ENCODE results near the gene CAMK1D.
A peak's percentile ranks its signal among the peaks of the same experiment; 100 is the strongest.

Gene CAMK1D

GRCh38 chr10:12518024-12518423 is 168.7 kb downstream of the CAMK1D start:
- H3K27ac ChIP-seq: no peak overlapping the region
- no peak for TF ChIP-seq CTCF (conservative IDR thresholded peaks at IDR 0.05)

- no peak for TF ChIP-seq CTCF (conservative IDR thresholded peaks at IDR 0.05)
- H3K27ac ChIP-seq: no peak overlapping the region
Observed at GRCh38 chr10:12521423-12521822, 172.1 kb downstream of the CAMK1D start.

GRCh38 chr10:12526311-12526710 is 177.0 kb downstream of the CAMK1D start:
- TF ChIP-seq CTCF (conservative IDR thresholded peaks at IDR 0.05): no peak
- H3K27ac ChIP-seq: no peak overlapping the region

- peak overlapping the region; percentile 61; the same call in 1 of the 2 replicates for H3K27ac ChIP-seq
- TF ChIP-seq CTCF (conservative IDR thresholded peaks at IDR 0.05): no peak
Observed at GRCh38 chr10:12529976-12530375, 180.6 kb downstream of the CAMK1D start.

GRCh38 chr10:12531305-12532220 is 182.2 kb downstream of the CAMK1D start:
- H3K27ac ChIP-seq: peak overlapping the region; percentile 61
- no peak for TF ChIP-seq CTCF (conservative IDR thresholded peaks at IDR 0.05)

- H3K27ac ChIP-seq: 0 out of 2 replicates have a peak overlapping the region, but pooled peaks have one; percentile 3
- TF ChIP-seq CTCF (conservative IDR thresholded peaks at IDR 0.05): no peak
Observed at GRCh38 chr10:12533151-12533550, 183.8 kb downstream of the CAMK1D start.

- H3K27ac ChIP-seq: 0 out of 2 replicates have a peak overlapping the region, but pooled peaks have one; percentile 3
- no peak for TF ChIP-seq CTCF (conservative IDR thresholded peaks at IDR 0.05)
Observed at GRCh38 chr10:12533723-12534122, 184.4 kb downstream of the CAMK1D start.

Measured in VCaP (cell line).